ENCODE data around the gene KRTAP22-1. TPM values are rescaled to one million over a fixed set of nuclear protein-coding genes. Genes with fewer than 3 reads are reported as not detected.
A peak's percentile ranks its signal among the peaks of the same experiment; 100 is the strongest.

KRTAP22-1 gene
- total RNA-seq, 1 experiment from 2014 or later, result not detected

DNA sequence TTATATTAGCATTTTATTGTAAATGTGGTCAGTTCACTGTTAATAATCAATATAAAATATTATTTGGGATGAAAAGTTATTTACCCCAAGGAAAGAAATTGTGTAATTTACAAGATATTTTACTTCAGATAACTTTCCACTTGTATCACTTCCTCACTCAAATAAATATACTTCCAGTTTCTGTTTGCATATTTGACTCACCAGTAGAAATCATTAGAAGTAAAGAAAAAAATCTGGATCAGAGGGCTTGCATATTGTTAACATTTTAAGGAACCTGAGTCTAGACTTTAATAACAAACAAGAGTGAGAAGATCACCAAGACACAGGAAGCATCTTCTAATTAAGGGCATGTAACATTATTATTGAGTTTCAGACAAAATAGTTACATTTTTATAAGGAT is 19.2 kb downstream of the KRTAP22-1 start:
- Mint-ChIP-seq H3K36me3 (ENCODE audit: insufficient read depth, unreplicated experiment) (no peaks in the 10 kb centered on the region), H3K9me3 (ENCODE audit: unreplicated experiment) (no peaks in the 10 kb centered on the region), H3K4me3 (ENCODE audit: unreplicated experiment) (no peak overlapping the region), H3K27me3 (ENCODE audit: insufficient read depth, unreplicated experiment) (no peaks in the 10 kb centered on the region), H3K4me1 (ENCODE audit: insufficient read depth, unreplicated experiment) (no peaks in the 10 kb centered on the region), H3K27ac (ENCODE audit: low read depth, unreplicated experiment) (no peak overlapping the region)
- CTCF ChIA-PET, result interaction anchor here (0.6 kb wide), 1 partner anchor 219 kb away, joined by 3 read pairs; no protein-coding TSS in a partner anchor
- intact Hi-C loops (cut with micrococcal nuclease), result no loop called here
- TF ChIP-seq, protein P1, sequence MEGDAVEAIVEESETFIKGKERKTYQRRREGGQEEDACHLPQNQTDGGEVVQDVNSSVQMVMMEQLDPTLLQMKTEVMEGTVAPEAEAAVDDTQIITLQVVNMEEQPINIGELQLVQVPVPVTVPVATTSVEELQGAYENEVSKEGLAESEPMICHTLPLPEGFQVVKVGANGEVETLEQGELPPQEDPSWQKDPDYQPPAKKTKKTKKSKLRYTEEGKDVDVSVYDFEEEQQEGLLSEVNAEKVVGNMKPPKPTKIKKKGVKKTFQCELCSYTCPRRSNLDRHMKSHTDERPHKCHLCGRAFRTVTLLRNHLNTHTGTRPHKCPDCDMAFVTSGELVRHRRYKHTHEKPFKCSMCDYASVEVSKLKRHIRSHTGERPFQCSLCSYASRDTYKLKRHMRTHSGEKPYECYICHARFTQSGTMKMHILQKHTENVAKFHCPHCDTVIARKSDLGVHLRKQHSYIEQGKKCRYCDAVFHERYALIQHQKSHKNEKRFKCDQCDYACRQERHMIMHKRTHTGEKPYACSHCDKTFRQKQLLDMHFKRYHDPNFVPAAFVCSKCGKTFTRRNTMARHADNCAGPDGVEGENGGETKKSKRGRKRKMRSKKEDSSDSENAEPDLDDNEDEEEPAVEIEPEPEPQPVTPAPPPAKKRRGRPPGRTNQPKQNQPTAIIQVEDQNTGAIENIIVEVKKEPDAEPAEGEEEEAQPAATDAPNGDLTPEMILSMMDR (IDR thresholded peaks at IDR 0.05; ENCODE audit: unreplicated experiment), result no peak
- BruUV-seq (replicated peaks), result no TSS peak
- no peak for DNase-seq (ENCODE audit: unreplicated experiment)
- POLR2A ChIA-PET, result no interaction called here

DNA sequence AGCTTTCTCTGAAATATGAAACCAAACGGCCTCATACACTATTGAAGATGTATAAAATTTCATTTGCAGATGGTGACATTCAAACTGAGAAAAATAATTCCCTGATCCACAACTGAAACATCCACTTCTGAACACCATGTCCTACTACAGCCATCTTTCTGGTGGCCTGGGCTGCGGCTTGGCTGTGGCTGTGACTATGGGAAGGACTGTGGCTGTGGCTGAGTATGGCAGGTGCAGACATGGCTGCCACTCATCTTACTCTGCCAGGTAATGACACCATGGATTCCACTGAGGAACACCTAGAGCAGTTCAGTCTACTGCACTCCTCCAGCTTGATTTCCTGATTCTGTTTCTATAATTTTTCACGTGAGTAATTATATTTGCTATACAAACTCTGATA is 19.6 kb downstream of the KRTAP22-1 start, which contains the start of gene KRTAP20-4:
Gene KRTAP20-4, plus strand, starts transcription at position 106 of the 400 bp plus-strand sequence.
- Mint-ChIP-seq H3K27ac (ENCODE audit: low read depth, unreplicated experiment) (peak within 1 kb of the TSS; percentile 51), H3K27me3 (ENCODE audit: insufficient read depth, unreplicated experiment) (no peaks in the 10 kb centered on the region), H3K4me3 (ENCODE audit: unreplicated experiment) (no peak within 1 kb of the TSS), H3K9me3 (ENCODE audit: unreplicated experiment) (no peaks in the 10 kb centered on the region), H3K36me3 (ENCODE audit: insufficient read depth, unreplicated experiment) (no peaks in the 10 kb centered on the region), H3K4me1 (ENCODE audit: insufficient read depth, unreplicated experiment) (no peaks in the 10 kb centered on the region)
- no peak for DNase-seq (ENCODE audit: unreplicated experiment)
- POLR2A ChIA-PET, result no interaction called here
- TF ChIP-seq, protein P1 (IDR thresholded peaks at IDR 0.05; ENCODE audit: unreplicated experiment), result no peak
- no TSS peak for BruUV-seq (replicated peaks)
- intact Hi-C loops (cut with micrococcal nuclease), result no loop called here
- CTCF ChIA-PET, result no interaction called here

DNA sequence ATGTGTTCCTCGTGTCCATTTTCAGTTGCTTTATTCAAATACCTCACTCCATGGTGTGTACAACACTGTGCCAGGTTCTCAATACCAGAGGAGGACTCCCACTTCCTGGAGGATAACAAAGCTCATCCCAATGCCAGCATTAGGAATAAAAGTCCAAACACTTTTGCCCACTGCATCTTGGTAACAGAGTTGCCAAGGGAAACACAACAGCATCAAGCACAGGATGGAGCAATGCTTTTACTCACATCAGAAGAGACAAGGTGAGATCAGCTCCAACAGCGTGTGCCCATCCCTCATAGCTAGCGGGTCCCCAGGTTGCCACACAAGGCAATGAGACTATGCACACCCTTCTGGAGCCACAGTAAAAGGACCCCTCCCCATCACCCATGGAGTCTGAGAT is 22.5 kb downstream of the KRTAP22-1 start:
- TF ChIP-seq, protein P1 (IDR thresholded peaks at IDR 0.05; ENCODE audit: unreplicated experiment), result no peak
- no peaks in the 10 kb centered on the region for H3K27me3 Mint-ChIP-seq (ENCODE audit: insufficient read depth, unreplicated experiment)
- intact Hi-C loops (cut with micrococcal nuclease), result no loop called here
- H3K4me3 Mint-ChIP-seq (ENCODE audit: unreplicated experiment), result no peak overlapping the region
- no peaks in the 10 kb centered on the region for H3K4me1 Mint-ChIP-seq (ENCODE audit: insufficient read depth, unreplicated experiment)
- DNase-seq (ENCODE audit: unreplicated experiment), result no peak
- ChIA-PET CTCF (no interaction called here), POLR2A (interaction anchor here (0.6 kb wide), 2 partner anchors 149 to 1717 kb away, joined by 3 to 4 read pairs; no protein-coding TSS in a partner anchor)
- no TSS peak for BruUV-seq (replicated peaks)
- no peaks in the 10 kb centered on the region for H3K36me3 Mint-ChIP-seq (ENCODE audit: insufficient read depth, unreplicated experiment)
- peaks cover 7% of the 10 kb centered on the region for H3K9me3 Mint-ChIP-seq (ENCODE audit: unreplicated experiment)
- no peak overlapping the region for H3K27ac Mint-ChIP-seq (ENCODE audit: low read depth, unreplicated experiment)

DNA sequence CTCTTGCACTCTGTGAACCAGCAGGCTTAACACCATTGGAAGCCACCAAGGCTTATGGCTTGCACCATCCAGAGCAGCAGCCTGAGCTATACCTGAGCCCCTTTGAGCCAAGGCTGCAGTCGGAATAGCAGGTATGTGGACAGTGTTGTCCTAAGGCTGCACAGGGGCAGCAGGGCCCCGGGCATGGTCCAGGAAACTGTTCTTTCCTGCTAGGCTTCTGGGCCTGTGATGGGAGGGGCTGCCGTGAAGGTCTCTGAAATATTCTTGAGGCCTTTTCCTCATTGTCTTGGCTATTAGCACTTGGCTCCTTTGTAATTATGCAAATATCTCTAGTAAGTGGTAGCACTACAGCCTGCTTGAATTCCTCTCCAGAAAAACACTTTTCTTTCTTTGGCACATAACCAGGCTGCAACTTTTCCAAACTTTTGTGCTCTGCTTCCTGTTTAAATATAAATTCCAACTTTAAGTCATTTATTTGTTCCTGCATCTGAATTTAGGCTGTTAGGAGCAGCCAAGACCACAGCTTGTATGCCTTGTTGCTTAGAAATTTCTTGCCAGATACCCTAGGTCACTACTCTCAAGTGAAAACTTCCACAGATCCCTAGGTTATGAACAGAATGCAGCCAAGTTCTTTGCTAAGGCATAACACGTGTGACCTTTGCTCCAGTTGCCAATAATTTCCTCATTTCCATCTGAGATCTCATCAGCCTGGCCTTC is 24.7 kb downstream of the KRTAP22-1 start:
- BruUV-seq (replicated peaks), result no TSS peak
- DNase-seq (ENCODE audit: unreplicated experiment), result no peak
- ChIA-PET POLR2A (no interaction called here), CTCF (interaction anchor here (0.6 kb wide), 1 partner anchor 87 kb away, joined by 3 read pairs; no protein-coding TSS in a partner anchor)
- no peaks in the 10 kb centered on the region for H3K4me1 Mint-ChIP-seq (ENCODE audit: insufficient read depth, unreplicated experiment)
- H3K36me3 Mint-ChIP-seq (ENCODE audit: insufficient read depth, unreplicated experiment), result no peaks in the 10 kb centered on the region
- H3K9me3 Mint-ChIP-seq (ENCODE audit: unreplicated experiment), result peaks cover 8% of the 10 kb centered on the region
- no peaks in the 10 kb centered on the region for H3K27me3 Mint-ChIP-seq (ENCODE audit: insufficient read depth, unreplicated experiment)
- TF ChIP-seq, protein P1 (IDR thresholded peaks at IDR 0.05; ENCODE audit: unreplicated experiment), result no peak
- H3K4me3 Mint-ChIP-seq (ENCODE audit: unreplicated experiment), result no peak overlapping the region
- no peak overlapping the region for H3K27ac Mint-ChIP-seq (ENCODE audit: low read depth, unreplicated experiment)
- intact Hi-C loops (cut with micrococcal nuclease), result no loop called here

All from MCF 10A (cell line).